Measurements from ENCODE around the gene IER3. TPM values are rescaled to one million over a fixed set of nuclear protein-coding genes. Genes with fewer than 3 reads are reported as not detected.
A peak's percentile ranks its signal among the peaks of the same experiment; 100 is the strongest.
"Not testable (repeated sequence)": the region's sequence is repeated elsewhere in the genome, so short reads cannot be mapped to it uniquely, and the experiment has no call there.

Gene IER3
- total and polyA plus RNA-seq, 7 donors: 3.1 to 321 (median 18.5) TPM

DNA sequence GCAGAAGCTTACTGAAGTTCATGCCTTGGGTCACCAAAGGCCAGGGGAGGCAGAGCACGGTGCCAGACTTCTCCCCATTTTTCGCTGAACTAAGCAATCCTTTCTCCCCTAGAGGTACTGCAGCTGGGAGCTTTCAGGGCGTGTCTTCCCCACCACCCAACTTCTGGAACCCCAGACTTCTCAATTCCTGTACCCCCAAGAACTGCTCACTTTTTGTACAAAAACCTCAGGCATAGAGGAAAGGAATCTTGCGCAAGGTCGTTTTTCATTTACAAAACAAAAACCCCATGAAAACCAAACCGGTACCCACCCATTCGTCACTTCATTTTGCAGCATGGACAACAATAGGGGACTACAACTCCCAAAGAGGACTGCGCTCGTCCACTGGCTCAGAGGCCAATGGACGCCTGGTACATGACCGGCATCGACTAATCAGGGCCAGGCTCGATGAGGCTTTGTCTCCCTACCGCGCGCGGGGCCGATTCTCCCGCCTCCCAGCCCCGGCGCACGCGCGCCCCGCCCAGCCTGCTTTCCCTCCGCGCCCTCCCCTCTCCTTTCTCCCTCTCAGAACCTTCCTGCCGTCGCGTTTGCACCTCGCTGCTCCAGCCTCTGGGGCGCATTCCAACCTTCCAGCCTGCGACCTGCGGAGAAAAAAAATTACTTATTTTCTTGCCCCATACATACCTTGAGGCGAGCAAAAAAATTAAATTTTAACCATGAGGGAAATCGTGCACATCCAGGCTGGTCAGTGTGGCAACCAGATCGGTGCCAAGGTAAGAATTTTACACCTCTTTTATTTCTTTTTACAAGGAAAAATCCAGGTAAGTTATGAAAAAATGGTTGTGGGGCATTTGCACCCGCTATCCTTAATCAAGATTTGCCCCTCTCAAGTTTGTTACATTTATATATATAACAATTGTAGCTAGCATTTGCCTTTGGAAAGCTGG lies 24.3 kb downstream of the IER3 start, which contains the start of gene TUBB:
Gene TUBB (plus strand): TSS at position 562 of the 947 bp plus-strand sequence. CDS start 155 bp downstream, at position 717.
- peak; percentile 97 to 98 for DNase-seq
- ATAC-seq: peak; percentile 75 to 78 (median 76)
- intact Hi-C loops (cut with DNase I): loop anchor here (2.0 to 10.0 kb wide), 4 partner anchors 33 to 175 kb away; partner anchors contain the start of genes ATAT1 (in 1 of the 2), MRPS18B (in 1 of the 2), PPP1R10 (in 1 of the 2) and PPP1R18 (in 1 of the 2)
- H3K36me3 ChIP-seq (ENCODE audit: insufficient read depth in 1 of 2, low read depth in 1 of 2): peaks cover 4 to 33% of the 10 kb centered on the region in 2 donors
- no peaks in the 10 kb centered on the region for H3K9me3 ChIP-seq
- TF ChIP-seq, protein P1, sequence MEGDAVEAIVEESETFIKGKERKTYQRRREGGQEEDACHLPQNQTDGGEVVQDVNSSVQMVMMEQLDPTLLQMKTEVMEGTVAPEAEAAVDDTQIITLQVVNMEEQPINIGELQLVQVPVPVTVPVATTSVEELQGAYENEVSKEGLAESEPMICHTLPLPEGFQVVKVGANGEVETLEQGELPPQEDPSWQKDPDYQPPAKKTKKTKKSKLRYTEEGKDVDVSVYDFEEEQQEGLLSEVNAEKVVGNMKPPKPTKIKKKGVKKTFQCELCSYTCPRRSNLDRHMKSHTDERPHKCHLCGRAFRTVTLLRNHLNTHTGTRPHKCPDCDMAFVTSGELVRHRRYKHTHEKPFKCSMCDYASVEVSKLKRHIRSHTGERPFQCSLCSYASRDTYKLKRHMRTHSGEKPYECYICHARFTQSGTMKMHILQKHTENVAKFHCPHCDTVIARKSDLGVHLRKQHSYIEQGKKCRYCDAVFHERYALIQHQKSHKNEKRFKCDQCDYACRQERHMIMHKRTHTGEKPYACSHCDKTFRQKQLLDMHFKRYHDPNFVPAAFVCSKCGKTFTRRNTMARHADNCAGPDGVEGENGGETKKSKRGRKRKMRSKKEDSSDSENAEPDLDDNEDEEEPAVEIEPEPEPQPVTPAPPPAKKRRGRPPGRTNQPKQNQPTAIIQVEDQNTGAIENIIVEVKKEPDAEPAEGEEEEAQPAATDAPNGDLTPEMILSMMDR (IDR thresholded peaks at IDR 0.05): peak; percentile 12
- 0 to 1% (median 1%) methylated on average over 35 to 38 of the region's 38 CpGs for WGBS, 3 donors
- H3K4me3 ChIP-seq: peak within 1 kb of the TSS; percentile 96
- peaks cover 39% of the 10 kb centered on the region for H3K4me1 ChIP-seq
- H3K27ac ChIP-seq: peak within 1 kb of the TSS; percentile 98
- no peaks in the 10 kb centered on the region for H3K27me3 ChIP-seq (ENCODE audit: insufficient read depth in 3 of 3, low read length in 2 of 3)

DNA sequence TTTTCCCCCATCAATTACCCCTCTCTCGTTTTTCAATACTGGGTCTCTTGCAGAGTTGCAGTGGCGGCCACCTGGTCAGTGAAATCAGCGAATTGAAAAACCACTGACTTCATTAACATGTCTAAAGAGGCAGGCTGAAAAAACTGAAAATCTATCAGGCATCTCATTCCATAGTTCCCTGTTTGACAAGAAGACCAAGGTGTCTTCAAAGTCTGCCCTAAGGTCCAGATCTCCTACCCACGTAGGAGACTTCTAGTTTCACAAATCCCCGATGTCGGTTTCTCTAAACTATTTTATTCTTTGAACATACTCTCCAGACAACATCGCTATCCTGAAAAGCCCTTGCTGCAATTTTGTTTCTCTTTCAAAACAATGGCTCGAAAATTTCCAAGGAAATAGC lies 25.0 kb downstream of the IER3 start:
- ATAC-seq (no peak), DNase-seq (no peak)
- Histone ChIP-seq H3K27me3 (ENCODE audit: insufficient read depth in 3 of 3, low read length in 2 of 3) (no peaks in the 10 kb centered on the region), H3K4me3 (peak overlapping the region; percentile 96), H3K9me3 (no peaks in the 10 kb centered on the region), H3K27ac (peak overlapping the region; percentile 98), H3K36me3 (ENCODE audit: insufficient read depth in 1 of 2, low read depth in 1 of 2) (peaks cover 0 to 33% of the 10 kb centered on the region in 2 donors), H3K4me1 (peaks cover 39% of the 10 kb centered on the region)
- 32 to 39% (median 34%) methylated on average over 8 of the region's 8 CpGs for WGBS, 3 donors
- TF ChIP-seq, protein P1 (IDR thresholded peaks at IDR 0.05): no peak
- intact Hi-C loops (cut with DNase I): loop anchor here in 1 of 2 donors (5.0 kb wide), 1 partner anchor 92 kb away; the partner anchor contains the start of gene ATAT1

DNA sequence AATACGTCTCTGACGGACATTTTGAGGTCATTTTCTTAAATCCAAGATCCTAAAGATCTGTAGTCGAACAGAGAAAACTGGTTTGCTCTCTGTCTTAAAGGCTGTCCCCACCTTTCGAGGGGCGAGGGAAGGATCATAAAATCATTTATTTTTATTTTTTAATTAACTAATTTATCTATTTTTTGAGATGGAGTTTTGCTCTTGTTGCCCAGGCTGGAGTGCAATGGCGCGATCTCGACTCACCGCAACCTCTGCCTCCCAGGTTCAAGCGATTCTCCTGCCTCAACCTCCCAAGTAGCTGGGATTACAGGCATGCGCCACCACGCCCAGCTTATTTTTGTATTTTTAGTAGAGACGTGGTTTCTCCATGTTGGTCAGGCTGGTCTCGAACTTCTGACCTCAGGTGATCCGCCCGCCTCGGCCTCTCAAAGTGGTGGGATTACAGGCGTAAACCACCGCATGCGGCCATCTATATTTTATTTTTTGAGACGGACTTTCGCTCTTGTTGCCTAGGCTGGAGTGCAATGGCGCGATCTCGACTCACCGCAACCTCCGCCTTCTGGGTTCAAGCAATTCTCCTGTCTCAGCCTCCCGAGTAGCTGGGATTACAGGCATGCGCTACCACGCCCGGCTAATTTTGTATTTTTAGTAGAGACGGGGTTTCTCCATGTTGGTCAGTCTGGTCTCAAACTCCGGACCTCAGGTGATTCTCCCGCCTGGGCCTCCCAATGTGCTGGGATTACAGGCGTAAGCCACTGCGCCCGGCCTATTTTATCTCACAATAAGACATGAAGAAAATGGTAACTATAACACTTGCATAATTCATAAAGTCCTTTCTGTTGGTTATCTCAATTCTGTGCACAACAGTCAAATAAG lies 26.3 kb downstream of the IER3 start:
- H3K9me3 ChIP-seq; H3K27me3 ChIP-seq (ENCODE audit: insufficient read depth in 3 of 3, low read length in 2 of 3); DNase-seq; ATAC-seq: not testable (repeated sequence)
- Histone ChIP-seq H3K27ac (peak overlapping the region; percentile 98), H3K36me3 (ENCODE audit: insufficient read depth in 1 of 2, low read depth in 1 of 2) (peaks cover 0 to 33% of the 10 kb centered on the region in 2 donors), H3K4me1 (peaks cover 33% of the 10 kb centered on the region), H3K4me3 (peak overlapping the region; percentile 66)
- intact Hi-C loops (cut with DNase I): loop anchor here in 1 of 2 donors (5.0 kb wide), 1 partner anchor 91 kb away; the partner anchor contains the start of gene ATAT1
- 77 to 80% (median 79%) methylated on average over 37 of the region's 37 CpGs for WGBS, 3 donors

DNA sequence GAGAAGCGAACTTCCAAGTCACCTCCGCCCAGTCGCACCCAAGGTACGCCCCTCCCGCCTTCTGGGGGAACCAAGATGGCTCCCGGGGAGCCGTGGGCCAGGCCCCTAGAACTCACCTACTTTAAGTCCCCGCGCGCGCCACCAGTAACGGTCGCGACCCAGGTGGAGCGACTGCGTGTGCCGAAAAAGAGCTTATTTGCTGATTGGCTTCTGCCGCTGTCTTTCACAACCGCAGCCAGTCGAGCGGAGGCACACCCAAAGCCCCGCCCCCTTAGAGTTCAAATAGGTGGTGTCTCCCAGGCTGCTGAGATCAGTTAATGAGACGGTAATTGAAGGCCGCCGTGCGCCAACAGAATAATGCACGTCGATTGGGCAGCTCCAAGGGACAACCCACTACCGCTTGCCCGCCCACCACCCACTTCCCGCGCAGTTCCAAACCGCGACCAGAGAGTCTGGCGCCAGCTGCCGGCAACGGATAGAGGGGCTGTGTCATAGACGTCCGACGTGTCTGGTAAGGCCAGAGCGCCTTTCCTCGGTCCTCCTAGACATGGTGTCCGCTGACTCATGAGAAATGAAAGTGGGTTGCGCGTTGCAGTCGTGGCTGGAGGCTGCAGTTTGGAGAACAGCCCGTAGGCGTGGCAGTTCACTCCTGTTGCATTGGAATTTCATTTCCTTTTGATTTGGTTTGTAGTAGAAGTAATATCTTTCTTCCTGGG lies 27.1 kb downstream of the IER3 start, which contains the start of gene MDC1:
Gene MDC1 (minus strand): TSS at position 153 of the 716 bp plus-strand sequence. CDS start 2,106 bp downstream, outside the sequence.
- WGBS, 3 donors: 0 to 1% (median 0%) methylated on average over 48 of the region's 48 CpGs
- TF ChIP-seq, protein P1 (IDR thresholded peaks at IDR 0.05): peak; percentile 41
- ATAC-seq (peak; percentile 79 to 88 (median 81)), DNase-seq (peak; percentile 100)
- H3K4me3 ChIP-seq: peak within 1 kb of the TSS; percentile 66
- intact Hi-C loops (cut with DNase I): loop anchor here in 1 of 2 donors (5.0 kb wide), 1 partner anchor 90 kb away; the partner anchor contains the start of gene ATAT1
- no peaks in the 10 kb centered on the region for H3K27me3 ChIP-seq (ENCODE audit: insufficient read depth in 3 of 3, low read length in 2 of 3)
- H3K27ac ChIP-seq: peak within 1 kb of the TSS; percentile 98
- peaks cover 26% of the 10 kb centered on the region for H3K4me1 ChIP-seq
- H3K9me3 ChIP-seq: no peaks in the 10 kb centered on the region
- peaks cover 0 to 33% of the 10 kb centered on the region in 2 donors for H3K36me3 ChIP-seq (ENCODE audit: insufficient read depth in 1 of 2, low read depth in 1 of 2)

Measured in psoas muscle (tissue), 8 donors.